Lower lobe of right lung (tissue), 2 donors: ENCODE results near the gene RNF7. TPM values are rescaled to one million over a fixed set of nuclear protein-coding genes. Genes with fewer than 3 reads are reported as not detected.

Source experiments
- ATAC-seq, 2 donors: fragments of 200-7000 bp; cut with Tn5 transposase; one replicate each; pipeline ENCODE4 v1.9.1; 2020 to 2022; ENCODE audit warnings: mild to moderate bottlenecking in 2 of 2, moderate library complexity in 2 of 2
- DNase-seq: peaks from one replicate; pipeline ENCODE4 v3.0.0-alpha.2; 2020
- H3K27ac ChIP-seq: fragments of 200-600 bp; one replicate; pipeline ENCODE4 v1.8.0; 2022
- H3K27me3 ChIP-seq: fragments of 200-600 bp; one replicate; pipeline ENCODE4 v1.8.0; 2022; ENCODE audit warnings: low read depth
- H3K36me3 ChIP-seq: fragments of 200-600 bp; one replicate; pipeline ENCODE4 v1.8.0; 2022; ENCODE audit warnings: mild to moderate bottlenecking
- H3K4me1 ChIP-seq: fragments of 200-600 bp; one replicate; pipeline ENCODE4 v1.8.0; 2022
- H3K4me3 ChIP-seq: fragments of 200-600 bp; one replicate; pipeline ENCODE4 v1.8.0; 2022; ENCODE audit warnings: mild to moderate bottlenecking
- H3K9me3 ChIP-seq: fragments of 200-600 bp; one replicate; pipeline ENCODE4 v1.8.0; 2022
- CTCF ChIP-seq: fragments of 200-600 bp; IDR thresholded peaks from one replicate; pipeline ENCODE4 v1.8.0; 2022; ENCODE audit warnings: antibody characterized with exemption, mild to moderate bottlenecking
- intact Hi-C: fragments of 100-400 bp; cut with DNase I; formaldehyde crosslinking; loops from one replicate; pipeline ENCODE4 v1.11.0; 2022
- total RNA-seq: library from RNA; stranded (reverse); fragmentation: NEBNext Ultra II Directional; extraction: Animal tissue kit (Norgen Biotek cat#: 25700); gene quantifications from one replicate; pipeline ENCODE4 v1.2.1, GENCODE V29; 2021
- donor health status: DM: no; HTN: yes; CAD: no; lungs with severe emphysema.

Gene RNF7
- total RNA-seq, 1 donor from 2014 or later = 69.3 TPM

- DNase-seq (no peak), ATAC-seq (no peak)
- H3K27ac ChIP-seq = no peak overlapping the region
- no peaks in the 10 kb centered on the region for H3K36me3 ChIP-seq
- H3K9me3 ChIP-seq = no peaks in the 10 kb centered on the region
- no peaks in the 10 kb centered on the region for H3K27me3 ChIP-seq
- intact Hi-C loops = no loop called here
- TF ChIP-seq CTCF = no peak
- H3K4me3 ChIP-seq = no peak overlapping the region
- peaks cover 7% of the 10 kb centered on the region for H3K4me1 ChIP-seq
Observed at GRCh38 chr3:141707741-141708203, 30.3 kb upstream of the RNF7 start.

DNA sequence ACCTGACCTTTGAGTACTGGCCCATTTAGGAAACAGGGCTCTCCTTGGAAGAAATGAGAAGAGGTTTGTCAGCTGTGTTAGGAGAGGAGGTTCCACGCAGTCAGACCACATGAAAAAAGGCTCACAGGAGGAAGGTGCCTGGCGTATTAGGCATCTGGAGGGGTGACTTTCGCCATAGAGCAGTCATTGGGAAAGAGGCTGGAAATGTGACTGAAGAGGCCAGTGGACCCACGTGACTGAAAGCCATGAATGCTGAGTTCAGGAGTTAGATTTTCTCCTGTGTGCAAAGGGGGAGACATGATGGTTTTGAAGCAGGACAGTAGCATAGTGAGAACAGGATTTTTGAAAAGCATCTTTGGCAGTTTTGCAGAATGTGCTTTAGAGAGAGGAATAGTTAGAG lies 29.7 kb upstream of the RNF7 start:
- Histone ChIP-seq H3K27me3 (no peaks in the 10 kb centered on the region), H3K4me1 (peaks cover 7% of the 10 kb centered on the region), H3K4me3 (no peak overlapping the region), H3K36me3 (no peaks in the 10 kb centered on the region), H3K9me3 (no peaks in the 10 kb centered on the region), H3K27ac (no peak overlapping the region)
- TF ChIP-seq CTCF = no peak
- intact Hi-C loops = no loop called here
- DNase-seq = no peak
- ATAC-seq = peak; percentile 28 to 48

- H3K4me1 ChIP-seq = peaks cover 7% of the 10 kb centered on the region
- intact Hi-C loops = no loop called here
Observed at GRCh38 chr3:141709126-141709770, 28.9 kb upstream of the RNF7 start.

DNA sequence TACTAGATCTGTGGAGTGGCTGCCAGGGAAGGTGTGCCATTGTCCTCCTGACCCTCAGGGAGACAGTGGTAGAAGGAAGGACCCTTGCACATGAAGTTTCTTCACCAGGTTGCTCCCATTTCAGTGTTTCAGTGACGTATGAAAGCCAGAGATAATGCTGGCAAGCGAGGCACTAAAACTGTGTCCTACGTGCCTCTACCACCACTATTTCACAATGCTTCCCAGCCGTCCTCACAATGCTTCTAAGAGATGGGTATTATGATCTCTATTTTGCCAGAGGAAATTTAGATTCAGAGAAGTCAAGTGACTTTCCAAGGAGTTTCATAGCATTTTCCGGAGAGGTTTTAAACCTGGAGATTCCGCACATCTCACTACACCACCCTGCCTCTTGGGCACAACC lies 28.0 kb upstream of the RNF7 start:
- no peak for TF ChIP-seq CTCF
- Histone ChIP-seq H3K9me3 (no peaks in the 10 kb centered on the region), H3K27ac (no peak overlapping the region), H3K4me3 (no peak overlapping the region), H3K27me3 (no peaks in the 10 kb centered on the region), H3K36me3 (no peaks in the 10 kb centered on the region), H3K4me1 (peaks cover 7% of the 10 kb centered on the region)
- ATAC-seq (no peak), DNase-seq (no peak)
- intact Hi-C loops = no loop called here

More at GRCh38 chr3:141709126-141709770, 28.9 kb upstream of the RNF7 start:
- no peaks in the 10 kb centered on the region for H3K36me3 ChIP-seq
- ATAC-seq (no peak), DNase-seq (no peak)
- no peak overlapping the region for H3K27ac ChIP-seq
- no peak for TF ChIP-seq CTCF
- H3K27me3 ChIP-seq = no peaks in the 10 kb centered on the region
- H3K9me3 ChIP-seq = no peaks in the 10 kb centered on the region
- no peak overlapping the region for H3K4me3 ChIP-seq

GRCh38 chr3:141710888-141711616 lies 27.0 kb upstream of the RNF7 start:
- H3K27me3 ChIP-seq = no peaks in the 10 kb centered on the region
- no peak overlapping the region for H3K4me3 ChIP-seq
- no peaks in the 10 kb centered on the region for H3K9me3 ChIP-seq
- no peak for DNase-seq
- no peak for ATAC-seq
- peaks cover 7% of the 10 kb centered on the region for H3K4me1 ChIP-seq
- no peak for TF ChIP-seq CTCF
- no peaks in the 10 kb centered on the region for H3K36me3 ChIP-seq
- H3K27ac ChIP-seq = no peak overlapping the region
- intact Hi-C loops = no loop called here
